ENCODE results near the gene PANK3. TPM values are rescaled to one million over a fixed set of nuclear protein-coding genes. Genes with fewer than 3 reads are reported as not detected.

The PANK3 gene
- total and polyA plus RNA-seq, 10 of the 15 experiments (the other 5 are each of a cell fraction or from before 2014, with no cell fraction given) = 4.7 to 43.7 (median 23.9) TPM

- intact Hi-C loops (cut with micrococcal nuclease; ENCODE audit: unreplicated experiment) (no loop called here), in situ Hi-C loops (cut with MboI) (no loop called here)
- Histone ChIP-seq H4K20me1 (ENCODE audit: control insufficient read depth, insufficient read depth) (no peaks in the 10 kb centered on the region), H3K36me3 (ENCODE audit: control insufficient read depth in 2 of 2, insufficient read depth in 2 of 2, low read length in 1 of 2) (no peaks in the 10 kb centered on the region), H3K4me2 (ENCODE audit: control insufficient read depth, insufficient read depth) (no peak overlapping the region), H3K27ac (ENCODE audit: control insufficient read depth, insufficient read depth) (no peak overlapping the region), H3K79me2 (ENCODE audit: control insufficient read depth, insufficient read depth, low read length) (no peaks in the 10 kb centered on the region), H3K9me3 (replicated peaks; ENCODE audit: control insufficient read depth, insufficient read depth, low read length) (no peaks in the 10 kb centered on the region), H3K4me3 (no peak overlapping the region), H3K4me1 (ENCODE audit: control insufficient read depth, insufficient read depth, low read length) (no peaks in the 10 kb centered on the region), H3K9ac (ENCODE audit: control insufficient read depth, insufficient read depth, low read length) (no peak overlapping the region), H3K27me3 (replicated peaks in 1 of 2; ENCODE audit: control insufficient read depth in 2 of 2, insufficient read depth in 2 of 2, low read length in 1 of 2) (no peaks in the 10 kb centered on the region; a peak in 1 of 4 replicates), H2AFZ (ENCODE audit: control insufficient read depth, low read depth, low read length) (no peak overlapping the region)
- FAIRE-seq = no peak
- ATAC-seq = no peak
- TF ChIP-seq USF1 (IDR thresholded peaks at IDR 0.05; ENCODE audit: borderline replicate concordance, extremely low read length, insufficient read depth, low read depth, low read length) (no peak), BACH1 (IDR thresholded peaks at IDR 0.05; ENCODE audit: borderline replicate concordance) (no peak), SMARCA5 (IDR thresholded peaks at IDR 0.05) (no peak), FOS (IDR thresholded peaks at IDR 0.05; ENCODE audit: borderline replicate concordance, extremely low read depth, insufficient read length) (no peak), USF2 (IDR thresholded peaks at IDR 0.05; ENCODE audit: borderline replicate concordance, low read depth, low read length) (no peak), KDM1A (IDR thresholded peaks at IDR 0.05; ENCODE audit: borderline replicate concordance) (no peak)
- ChIA-PET SMC1A (ENCODE audit: uncharacterized antibody, unreplicated experiment) (interaction anchor here (1.4 kb wide), 1 partner anchor 11 kb away, joined by 3 read pairs; no protein-coding TSS in a partner anchor), RAD21 (ENCODE audit: unreplicated experiment) (no interaction called here), CTCF (no interaction called here), POLR2A (interaction anchor here (0.6 kb wide), 1 partner anchor 73 kb away, joined by 6 read pairs; no protein-coding TSS in a partner anchor)
- BruUV-seq (replicated peaks) = no TSS peak
- DNase-seq (ENCODE audit: low read depth, low spot score) = no peak
- WGBS (ENCODE audit: insufficient coverage, insufficient replicate concordance, low lambda C conversion rate, missing lambda C conversion rate) = 5% methylated on average over 1 of the region's 1 CpG
Measured at GRCh38 chr5:168613996-168614395, 34.8 kb upstream of the PANK3 start.
